ENCODE measurements around the gene DLK2.
"Not testable (repeated sequence)": the region's sequence is repeated elsewhere in the genome, so short reads cannot be mapped to it uniquely, and the experiment has no call there.

Gene DLK2

DNA sequence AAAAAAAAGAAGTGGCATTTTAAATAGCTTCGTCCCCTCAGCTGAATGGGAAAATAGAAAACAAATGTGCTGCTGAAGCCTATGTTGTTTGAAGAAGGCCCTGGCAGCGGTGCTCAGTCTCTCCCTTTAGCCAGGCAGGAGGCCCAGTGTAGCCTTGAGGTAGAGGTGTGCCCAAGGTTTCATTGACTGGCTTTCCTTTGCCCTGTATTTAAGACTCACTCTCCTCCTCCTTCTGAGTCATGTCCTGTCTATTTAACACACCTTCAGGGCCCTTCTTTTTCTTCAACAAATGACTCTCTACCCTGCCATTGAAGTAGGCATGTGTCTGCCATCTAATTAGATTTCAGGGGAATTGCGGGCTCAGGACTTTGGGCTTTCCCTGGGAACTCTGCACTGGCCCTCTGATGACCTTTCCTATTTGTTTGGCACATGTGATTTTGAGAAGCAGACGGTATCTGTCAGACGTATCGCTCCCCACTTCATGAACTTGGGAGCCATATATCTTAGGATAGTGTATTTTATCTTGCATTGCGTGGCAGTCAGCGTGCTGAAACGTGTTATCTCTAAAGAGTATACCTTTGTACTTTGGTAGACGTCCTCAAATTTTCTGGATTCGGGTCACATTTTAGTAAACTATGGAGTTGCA lies 26.4 kb upstream of the DLK2 start:
- DNase-seq (ENCODE audit: low read depth in 4 of 4, low spot score in 1 of 4): no peak

- DNase-seq (ENCODE audit: low read depth in 4 of 4, low spot score in 1 of 4): no peak
Measured at GRCh38 chr6:43481075-43481474, 25.7 kb upstream of the DLK2 start.

DNA sequence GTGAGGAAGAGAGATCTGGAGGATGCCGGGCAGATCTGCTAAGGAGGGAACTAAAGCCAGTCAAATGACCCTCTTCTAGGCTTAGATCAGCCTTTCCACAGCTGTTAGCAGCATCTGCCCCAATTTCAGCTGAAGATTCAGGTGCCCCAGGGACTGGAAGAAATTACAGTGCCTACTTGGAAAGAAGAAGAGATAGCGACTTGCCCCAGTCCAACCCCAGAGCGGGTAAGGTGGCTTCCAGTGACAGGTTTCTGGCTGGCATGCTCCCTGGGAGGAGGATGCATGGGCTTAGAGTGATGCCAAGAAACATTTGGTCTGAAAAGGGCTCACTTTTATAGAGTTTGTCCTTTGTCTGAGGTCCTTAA lies 22.6 kb upstream of the DLK2 start:
- no peak for DNase-seq (ENCODE audit: low read depth in 4 of 4, low spot score in 1 of 4)

DNA sequence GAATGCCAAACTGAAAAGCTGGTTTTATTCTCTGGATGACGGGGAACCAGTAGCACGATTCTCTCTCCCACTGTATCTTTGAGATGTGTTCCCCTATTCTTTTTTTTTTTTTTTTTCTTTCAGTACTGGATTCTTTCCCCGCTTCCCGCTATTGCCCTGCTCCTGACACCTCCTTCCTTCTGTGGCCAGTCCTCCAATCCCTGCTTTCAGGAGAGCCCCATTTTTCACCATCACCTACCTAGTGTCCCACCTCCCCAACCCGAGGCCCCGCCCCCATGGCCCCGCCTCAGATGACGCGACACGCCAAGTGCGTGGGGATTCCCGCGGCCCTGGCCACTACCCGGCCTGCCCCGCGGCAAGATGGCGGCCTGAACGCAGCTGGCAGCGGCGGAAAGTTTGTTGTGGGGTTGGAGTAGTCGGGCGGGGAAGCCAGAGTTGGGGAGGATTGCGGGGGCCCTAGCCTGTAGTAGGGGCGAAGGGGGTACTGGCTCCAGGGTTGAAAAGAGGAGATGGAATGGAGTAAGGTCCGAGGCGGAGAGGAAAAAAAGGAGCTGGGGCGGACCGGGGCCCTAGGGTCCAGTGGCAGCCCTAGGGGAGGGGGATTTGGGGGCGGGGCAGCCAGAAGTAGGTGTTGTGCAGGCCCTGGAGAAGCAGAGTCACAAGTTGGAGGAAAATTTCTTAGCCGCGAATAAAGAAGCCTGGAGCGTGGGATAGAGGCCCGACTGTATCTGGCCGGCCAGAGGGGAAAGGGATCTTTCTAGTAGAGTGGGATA lies 22.1 kb upstream of the DLK2 start, which contains the start of gene TJAP1:
TSS of gene TJAP1 (plus strand) at position 336 of the 773 bp plus-strand sequence. CDS start 21,432 bp downstream, outside the sequence.
- peak; percentile 94 to 98 (median 97) for DNase-seq (ENCODE audit: low read depth in 4 of 4, low spot score in 1 of 4)

- no peak for DNase-seq (ENCODE audit: low read depth in 4 of 4, low spot score in 1 of 4)
Measured at GRCh38 chr6:43476746-43477145, 21.4 kb upstream of the DLK2 start.

DNA sequence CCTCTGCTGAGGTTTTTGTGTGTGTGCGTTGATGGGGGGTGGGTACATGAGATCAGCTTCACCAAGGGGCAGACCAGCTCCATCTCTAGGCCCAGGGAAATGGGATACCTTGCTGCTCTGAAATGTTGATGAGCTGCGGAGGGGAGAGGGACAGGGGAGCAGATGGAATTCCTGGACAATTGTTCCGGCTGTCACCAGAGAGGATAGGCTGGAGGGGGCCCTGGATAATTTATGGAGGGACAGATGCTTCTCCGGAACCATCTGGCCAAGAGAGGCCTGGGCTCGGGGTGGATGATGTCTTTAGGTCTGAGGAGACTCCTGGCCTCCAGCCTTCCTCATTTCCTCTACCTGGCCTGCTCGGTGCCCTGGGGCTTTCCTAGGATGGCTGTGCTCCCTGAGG lies 20.2 kb upstream of the DLK2 start:
- DNase-seq (ENCODE audit: low read depth in 4 of 4, low spot score in 1 of 4): no peak

DNA sequence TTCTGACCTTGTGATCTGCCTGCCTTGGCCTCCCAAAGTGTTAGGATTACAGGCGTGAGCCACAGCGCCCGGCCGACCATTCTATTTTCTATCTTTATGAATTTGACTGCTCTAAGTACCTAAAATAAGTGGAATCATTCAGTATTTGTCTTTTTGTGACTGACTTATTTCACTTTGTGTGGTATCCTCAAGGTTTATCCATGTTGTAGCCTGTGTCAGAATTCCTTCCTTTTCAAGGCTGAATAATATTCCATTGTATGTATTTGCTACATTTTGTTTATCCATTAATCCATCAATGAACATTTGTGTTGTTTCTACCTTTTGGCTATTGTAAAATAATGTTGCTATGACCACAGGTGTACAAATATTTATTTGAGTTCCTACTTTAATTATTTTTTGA lies 17.2 kb upstream of the DLK2 start:
- no peak for DNase-seq (ENCODE audit: low read depth in 4 of 4, low spot score in 1 of 4)

- DNase-seq (ENCODE audit: low read depth in 4 of 4, low spot score in 1 of 4): no peak
Measured at GRCh38 chr6:43471399-43471798, 16.1 kb upstream of the DLK2 start.

- no peak for DNase-seq (ENCODE audit: low read depth in 4 of 4, low spot score in 1 of 4)
Measured at GRCh38 chr6:43469947-43470346, 14.6 kb upstream of the DLK2 start.

DNA sequence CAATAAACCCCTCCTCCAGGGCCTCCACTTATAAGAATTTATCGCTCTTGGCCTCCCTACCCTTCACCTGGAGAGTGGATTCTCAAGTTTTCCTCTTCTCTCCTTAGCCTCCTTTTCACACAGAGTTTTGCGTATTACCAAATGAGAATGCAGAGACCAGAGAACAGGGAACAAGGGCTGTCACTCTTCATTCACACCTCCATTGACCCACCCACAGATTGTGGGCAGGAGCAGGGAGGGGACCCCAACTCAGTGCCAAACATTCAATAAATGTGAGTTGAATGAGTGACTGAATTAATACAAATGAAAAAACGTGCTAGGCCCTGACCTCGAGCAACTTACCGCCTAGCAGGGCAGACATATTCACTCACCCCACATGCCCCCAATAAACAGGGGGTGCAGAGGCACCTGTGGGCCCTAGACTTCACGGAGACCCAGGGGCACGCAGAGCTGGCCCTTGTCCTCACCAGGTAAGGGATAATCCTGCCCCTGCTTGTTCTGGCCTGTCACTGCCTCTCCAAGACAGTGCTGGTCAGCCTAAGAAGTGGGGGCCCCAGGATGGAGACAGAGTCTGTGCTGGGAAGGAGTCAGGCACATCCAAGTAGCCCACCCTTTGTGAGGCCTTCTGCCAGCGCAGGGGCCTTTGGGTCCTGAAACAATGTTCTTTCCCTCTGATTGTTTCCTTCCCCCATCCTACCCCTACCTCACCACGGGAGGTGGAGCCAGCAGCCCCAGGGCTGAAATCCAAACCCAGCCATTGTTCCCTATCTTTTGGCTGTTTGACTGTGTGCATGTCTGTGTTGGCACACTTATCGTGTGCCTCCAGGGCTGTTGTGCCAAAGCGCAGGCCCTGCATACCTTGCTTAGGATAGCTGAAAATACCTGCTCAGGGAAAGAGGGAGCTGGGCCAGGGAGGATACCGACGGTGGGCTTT lies 13.7 kb upstream of the DLK2 start:
- DNase-seq (ENCODE audit: low read depth in 4 of 4, low spot score in 1 of 4): no peak

- no peak for DNase-seq (ENCODE audit: low read depth in 4 of 4, low spot score in 1 of 4)
Measured at GRCh38 chr6:43468240-43468639, 12.9 kb upstream of the DLK2 start.

DNA sequence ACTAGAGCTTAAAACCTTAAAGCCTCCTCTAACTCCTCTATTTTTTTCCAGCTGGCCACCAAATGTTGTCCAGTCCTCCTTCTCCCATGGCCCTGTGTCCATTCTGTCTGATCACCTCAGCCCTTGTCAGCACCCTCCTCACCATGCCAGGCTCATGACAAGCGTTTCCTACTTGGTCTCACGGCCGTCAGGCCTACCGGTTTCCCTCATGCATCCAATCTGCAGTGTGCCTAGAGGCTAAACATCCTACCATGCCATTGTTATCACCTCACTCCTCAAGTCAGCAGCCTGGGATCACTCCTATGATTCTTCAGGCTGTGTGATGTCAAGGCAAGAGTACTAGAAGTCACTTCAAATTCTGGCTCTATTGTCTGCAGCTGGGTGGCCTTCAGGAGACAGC lies 12.4 kb upstream of the DLK2 start:
- DNase-seq (ENCODE audit: low read depth in 4 of 4, low spot score in 1 of 4): no peak

GRCh38 chr6:43467265-43467664 lies 11.9 kb upstream of the DLK2 start:
- not testable (repeated sequence) for DNase-seq (ENCODE audit: low read depth in 4 of 4, low spot score in 1 of 4)

- no peak for DNase-seq (ENCODE audit: low read depth in 4 of 4, low spot score in 1 of 4)
Measured at GRCh38 chr6:43465948-43466347, 10.6 kb upstream of the DLK2 start.

DNA sequence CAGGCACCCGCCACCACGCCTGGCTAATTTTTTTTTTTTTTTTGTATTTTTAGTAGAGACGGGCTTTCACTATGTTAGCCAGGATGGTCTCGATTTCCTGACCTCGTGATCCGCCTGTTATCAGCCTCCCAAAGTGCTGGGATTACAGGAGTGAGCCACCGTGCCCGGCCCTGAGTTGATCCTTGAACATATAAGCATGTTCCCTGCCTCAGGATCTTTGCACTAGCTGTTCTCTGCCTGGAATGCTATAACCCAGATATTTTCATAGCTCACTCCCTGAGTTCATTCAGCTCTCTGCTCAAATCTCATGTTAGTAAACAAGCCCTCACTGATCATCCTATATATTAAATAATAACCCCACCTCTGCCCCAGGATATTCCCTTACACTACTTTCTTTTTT lies 9.0 kb upstream of the DLK2 start:
- no peak for DNase-seq (ENCODE audit: low read depth in 4 of 4, low spot score in 1 of 4)

DNA sequence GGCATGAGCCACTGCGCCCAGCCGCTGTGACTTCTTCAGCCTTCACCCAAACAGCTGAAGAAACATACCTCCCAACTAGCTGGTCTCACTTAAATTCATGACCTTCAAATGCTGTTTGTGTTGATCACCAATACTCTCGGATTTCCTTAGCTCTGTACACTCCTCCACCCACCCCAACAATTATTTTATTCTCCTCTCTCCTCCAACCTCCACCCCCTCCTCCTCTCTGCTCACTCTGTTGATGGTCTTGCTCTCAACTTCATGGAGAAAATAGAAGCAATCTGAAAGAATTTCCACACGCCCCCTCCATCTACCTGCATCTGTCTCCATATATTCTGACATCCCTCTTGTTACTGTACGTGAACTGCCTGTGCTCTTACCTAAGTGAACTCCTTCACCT lies 6.6 kb upstream of the DLK2 start:
- no peak for DNase-seq (ENCODE audit: low read depth in 4 of 4, low spot score in 1 of 4)

DNA sequence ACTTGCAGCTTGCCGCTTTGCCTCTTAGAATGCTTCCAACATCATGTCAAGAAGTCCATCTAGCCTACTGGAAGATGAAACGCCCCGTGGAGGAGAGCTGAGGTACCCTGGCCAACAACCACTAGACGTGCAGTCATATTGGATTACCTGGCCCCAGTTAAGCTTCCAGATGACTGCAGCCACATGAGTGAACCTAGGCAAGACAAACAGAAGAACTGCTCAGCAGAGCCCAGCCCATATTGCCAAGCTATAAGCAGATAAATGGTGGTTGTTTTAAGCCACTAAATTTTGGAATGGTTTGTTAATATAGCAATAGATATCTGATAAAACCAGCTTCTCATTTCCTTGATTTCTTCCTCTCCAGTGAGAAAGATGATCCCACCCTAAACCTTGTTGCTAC lies 4.7 kb upstream of the DLK2 start:
- DNase-seq (ENCODE audit: low read depth in 4 of 4, low spot score in 1 of 4): no peak

- DNase-seq (ENCODE audit: low read depth in 4 of 4, low spot score in 1 of 4): no peak
Measured at GRCh38 chr6:43459535-43459934, 4.2 kb upstream of the DLK2 start.

DNA sequence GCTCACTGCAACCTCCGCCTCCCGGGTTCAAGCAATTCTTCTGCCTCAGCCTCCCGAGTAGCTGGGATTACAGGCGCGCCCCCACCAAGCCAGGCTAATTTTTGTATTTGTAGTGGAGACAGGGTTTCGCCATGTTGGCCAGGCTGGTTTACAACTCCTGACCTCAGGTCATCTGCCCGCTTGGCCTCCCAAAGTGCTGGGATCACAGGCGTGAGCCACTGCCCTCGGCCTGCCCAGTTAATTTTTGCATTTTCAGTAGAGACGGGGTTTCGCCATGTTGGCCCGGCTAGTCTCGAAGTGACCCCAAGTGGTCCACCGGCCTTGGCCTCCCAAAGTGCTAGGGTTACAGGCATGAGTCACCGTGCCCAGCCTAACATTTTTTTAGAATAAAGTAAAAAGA lies 2.8 kb upstream of the DLK2 start:
- DNase-seq (ENCODE audit: low read depth in 4 of 4, low spot score in 1 of 4): not testable (repeated sequence)

- no peak for DNase-seq (ENCODE audit: low read depth in 4 of 4, low spot score in 1 of 4)
Measured at GRCh38 chr6:43457643-43458042, 2.3 kb upstream of the DLK2 start.

- DNase-seq (ENCODE audit: low read depth in 4 of 4, low spot score in 1 of 4): peak in 1 of 4 experiments; percentile 61
Measured at GRCh38 chr6:43454696-43455530, 435 bp downstream of the DLK2 start.
